ENCODE results near the gene ATP13A1. TPM values are rescaled to one million over a fixed set of nuclear protein-coding genes. Genes with fewer than 3 reads are reported as not detected.

ATP13A1 gene
- total RNA-seq, 1 donor from 2014 or later, result 92.7 TPM

DNA sequence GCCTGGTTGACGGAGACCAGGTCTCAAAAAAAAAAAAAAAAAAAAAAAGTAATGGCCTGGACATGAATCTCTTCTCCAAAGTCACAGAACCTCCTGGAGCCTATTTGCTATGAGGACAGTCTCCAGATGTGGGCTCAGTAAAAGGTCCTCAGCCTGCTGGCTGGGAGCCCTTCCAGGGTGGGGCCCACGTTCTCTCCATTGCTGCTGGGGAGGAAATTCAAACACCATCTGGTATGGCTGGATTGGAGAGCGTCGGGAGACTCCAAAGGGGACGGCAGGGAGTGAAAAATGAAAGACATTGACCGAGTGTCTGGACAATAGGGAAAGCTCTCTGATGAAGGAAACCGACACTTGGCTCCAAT, 43.6 kb downstream of the ATP13A1 start:
- Mint-ChIP-seq H3K9me3 (ENCODE audit: unreplicated experiment) (peaks cover 21% of the 10 kb centered on the region), H3K4me1 (ENCODE audit: low read depth, unreplicated experiment) (peaks cover 34% of the 10 kb centered on the region), H3K27me3 (ENCODE audit: unreplicated experiment) (peaks cover 14% of the 10 kb centered on the region), H3K27ac (ENCODE audit: unreplicated experiment) (no peak overlapping the region), H3K36me3 (ENCODE audit: unreplicated experiment) (no peaks in the 10 kb centered on the region), H3K4me3 (ENCODE audit: unreplicated experiment) (peak overlapping the region; percentile 34)
- DNase-seq, result no peak
- TF ChIP-seq, protein P1, sequence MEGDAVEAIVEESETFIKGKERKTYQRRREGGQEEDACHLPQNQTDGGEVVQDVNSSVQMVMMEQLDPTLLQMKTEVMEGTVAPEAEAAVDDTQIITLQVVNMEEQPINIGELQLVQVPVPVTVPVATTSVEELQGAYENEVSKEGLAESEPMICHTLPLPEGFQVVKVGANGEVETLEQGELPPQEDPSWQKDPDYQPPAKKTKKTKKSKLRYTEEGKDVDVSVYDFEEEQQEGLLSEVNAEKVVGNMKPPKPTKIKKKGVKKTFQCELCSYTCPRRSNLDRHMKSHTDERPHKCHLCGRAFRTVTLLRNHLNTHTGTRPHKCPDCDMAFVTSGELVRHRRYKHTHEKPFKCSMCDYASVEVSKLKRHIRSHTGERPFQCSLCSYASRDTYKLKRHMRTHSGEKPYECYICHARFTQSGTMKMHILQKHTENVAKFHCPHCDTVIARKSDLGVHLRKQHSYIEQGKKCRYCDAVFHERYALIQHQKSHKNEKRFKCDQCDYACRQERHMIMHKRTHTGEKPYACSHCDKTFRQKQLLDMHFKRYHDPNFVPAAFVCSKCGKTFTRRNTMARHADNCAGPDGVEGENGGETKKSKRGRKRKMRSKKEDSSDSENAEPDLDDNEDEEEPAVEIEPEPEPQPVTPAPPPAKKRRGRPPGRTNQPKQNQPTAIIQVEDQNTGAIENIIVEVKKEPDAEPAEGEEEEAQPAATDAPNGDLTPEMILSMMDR (IDR thresholded peaks at IDR 0.05; ENCODE audit: partially characterized antibody, unreplicated experiment), result no peak

GRCh38 chr19:19619181-19619848, 44.2 kb downstream of the ATP13A1 start:
- H3K27ac Mint-ChIP-seq (ENCODE audit: unreplicated experiment), result peak overlapping the region; percentile 95
- TF ChIP-seq, protein P1 (IDR thresholded peaks at IDR 0.05; ENCODE audit: partially characterized antibody, unreplicated experiment), result no peak
- peaks cover 31% of the 10 kb centered on the region for H3K4me1 Mint-ChIP-seq (ENCODE audit: low read depth, unreplicated experiment)
- H3K36me3 Mint-ChIP-seq (ENCODE audit: unreplicated experiment), result no peaks in the 10 kb centered on the region
- H3K9me3 Mint-ChIP-seq (ENCODE audit: unreplicated experiment), result peaks cover 21% of the 10 kb centered on the region
- peaks cover 14% of the 10 kb centered on the region for H3K27me3 Mint-ChIP-seq (ENCODE audit: unreplicated experiment)
- peak overlapping the region; percentile 85 for H3K4me3 Mint-ChIP-seq (ENCODE audit: unreplicated experiment)
- no peak for DNase-seq

- Mint-ChIP-seq H3K9me3 (ENCODE audit: unreplicated experiment) (peaks cover 16% of the 10 kb centered on the region), H3K27me3 (ENCODE audit: unreplicated experiment) (peaks cover 14% of the 10 kb centered on the region), H3K4me1 (ENCODE audit: low read depth, unreplicated experiment) (peaks cover 30% of the 10 kb centered on the region), H3K36me3 (ENCODE audit: unreplicated experiment) (no peaks in the 10 kb centered on the region), H3K4me3 (ENCODE audit: unreplicated experiment) (peak within 1 kb of the TSS; percentile 91), H3K27ac (ENCODE audit: unreplicated experiment) (peak within 1 kb of the TSS; percentile 95)
- TF ChIP-seq, protein P1 (IDR thresholded peaks at IDR 0.05; ENCODE audit: partially characterized antibody, unreplicated experiment), result no peak
- peak; percentile 99 for DNase-seq
These were observed 45.0 kb downstream of the ATP13A1 start, which contains the start of gene PBX4 for GRCh38 chr19:19618219-19619051. PBX4 (minus strand) TSS chr19:19618687; CDS start chr19:19618629, 58 bp downstream.

DNA sequence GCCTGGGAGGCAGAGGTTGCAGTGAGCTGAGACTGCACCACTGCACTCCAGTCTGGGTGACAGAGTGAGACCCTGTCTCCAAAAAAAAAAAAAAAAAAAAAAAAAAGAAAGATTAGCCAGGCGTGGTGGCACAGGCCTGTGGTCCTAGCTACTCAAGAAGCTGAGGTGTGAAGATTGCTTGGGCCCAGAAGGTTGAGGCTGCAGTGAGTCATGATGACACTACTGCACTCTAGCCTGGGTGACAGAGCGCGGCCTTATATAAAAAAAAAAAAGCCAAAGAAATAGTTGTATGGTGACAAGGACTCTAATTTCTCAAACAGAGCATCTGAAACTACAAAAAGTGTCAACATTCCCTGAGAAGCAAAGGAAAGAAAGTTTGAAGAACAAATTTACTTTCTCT, 48.4 kb downstream of the ATP13A1 start:
- H3K27ac Mint-ChIP-seq (ENCODE audit: unreplicated experiment), result no peak overlapping the region
- DNase-seq, result no peak
- H3K4me3 Mint-ChIP-seq (ENCODE audit: unreplicated experiment), result peak overlapping the region; percentile 71
- TF ChIP-seq, protein P1 (IDR thresholded peaks at IDR 0.05; ENCODE audit: partially characterized antibody, unreplicated experiment), result no peak
- no peaks in the 10 kb centered on the region for H3K36me3 Mint-ChIP-seq (ENCODE audit: unreplicated experiment)
- peaks cover 29% of the 10 kb centered on the region for H3K4me1 Mint-ChIP-seq (ENCODE audit: low read depth, unreplicated experiment)
- peaks cover 14% of the 10 kb centered on the region for H3K9me3 Mint-ChIP-seq (ENCODE audit: unreplicated experiment)
- H3K27me3 Mint-ChIP-seq (ENCODE audit: unreplicated experiment), result peaks cover 14% of the 10 kb centered on the region

DNA sequence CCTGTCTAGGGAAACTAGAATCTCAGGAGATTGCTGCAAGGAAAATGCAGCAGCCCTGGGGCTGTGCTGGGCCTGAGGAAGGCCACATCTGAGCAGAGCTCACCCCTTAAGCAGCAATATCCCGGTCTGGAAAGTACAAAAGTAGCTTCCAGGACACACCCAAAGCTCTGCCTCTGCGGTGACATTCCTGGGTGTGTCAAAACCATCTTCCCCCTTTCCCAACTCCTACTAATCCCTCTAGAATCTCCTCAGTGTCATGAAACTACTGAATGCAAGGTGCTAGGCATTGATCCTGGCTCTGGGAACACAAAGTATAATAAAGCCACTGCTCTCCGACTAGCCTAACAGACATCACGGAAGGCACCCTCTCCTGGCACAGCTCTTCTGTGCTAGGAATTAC, 50.0 kb downstream of the ATP13A1 start:
- no peak for DNase-seq
- peaks cover 10% of the 10 kb centered on the region for H3K27me3 Mint-ChIP-seq (ENCODE audit: unreplicated experiment)
- no peak overlapping the region for H3K27ac Mint-ChIP-seq (ENCODE audit: unreplicated experiment)
- H3K36me3 Mint-ChIP-seq (ENCODE audit: unreplicated experiment), result no peaks in the 10 kb centered on the region
- TF ChIP-seq, protein P1 (IDR thresholded peaks at IDR 0.05; ENCODE audit: partially characterized antibody, unreplicated experiment), result no peak
- H3K4me3 Mint-ChIP-seq (ENCODE audit: unreplicated experiment), result peak overlapping the region; percentile 31
- H3K4me1 Mint-ChIP-seq (ENCODE audit: low read depth, unreplicated experiment), result peaks cover 24% of the 10 kb centered on the region
- H3K9me3 Mint-ChIP-seq (ENCODE audit: unreplicated experiment), result peaks cover 7% of the 10 kb centered on the region

All from glutamatergic neuron (in vitro differentiated cells).